OCI-LY1 (cell line): Measurements from ENCODE around the gene COPS2.

Experiments used
- EZH2 ChIP-seq: fragments of 200-600 bp; sonication (generic), shearing (Covaris generic); IDR thresholded peaks from 2 replicates; pipeline ENCODE4 v1.8.0; 2017; ENCODE audit warnings: borderline replicate concordance, mixed run types, mild to moderate bottlenecking, antibody characterized with exemption, low read length, moderate library complexity, mixed read lengths
- TF ChIP-seq, protein P1 (sequence below): fragments of 200-600 bp; sonication (generic), shearing (Covaris generic); IDR thresholded peaks from 2 replicates; pipeline ENCODE4 v1.5.1; 2017; ENCODE audit warnings: mild to moderate bottlenecking, antibody characterized with exemption, low read length, moderate library complexity, mixed read lengths

DNA sequence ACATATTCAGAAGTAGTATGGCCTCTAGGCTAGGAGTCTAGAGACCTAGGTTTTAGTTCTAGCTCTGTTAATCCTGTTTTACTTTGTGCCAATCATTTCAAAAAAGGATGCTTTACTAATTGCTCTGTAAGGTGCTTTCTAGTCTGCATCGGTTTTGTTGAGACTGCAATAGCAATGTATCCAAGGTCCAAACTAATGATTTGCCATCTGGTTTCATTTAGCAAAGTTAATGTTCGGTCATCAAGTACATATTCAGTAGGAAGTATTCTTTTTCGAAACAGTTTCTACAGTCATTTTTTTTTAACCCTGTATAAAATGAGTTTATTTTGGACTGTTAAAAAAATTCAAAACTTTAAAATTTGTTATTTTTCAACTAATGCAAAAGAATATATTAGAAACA lies 12.6 kb upstream of the COPS2 start:
- TF ChIP-seq, protein P1, sequence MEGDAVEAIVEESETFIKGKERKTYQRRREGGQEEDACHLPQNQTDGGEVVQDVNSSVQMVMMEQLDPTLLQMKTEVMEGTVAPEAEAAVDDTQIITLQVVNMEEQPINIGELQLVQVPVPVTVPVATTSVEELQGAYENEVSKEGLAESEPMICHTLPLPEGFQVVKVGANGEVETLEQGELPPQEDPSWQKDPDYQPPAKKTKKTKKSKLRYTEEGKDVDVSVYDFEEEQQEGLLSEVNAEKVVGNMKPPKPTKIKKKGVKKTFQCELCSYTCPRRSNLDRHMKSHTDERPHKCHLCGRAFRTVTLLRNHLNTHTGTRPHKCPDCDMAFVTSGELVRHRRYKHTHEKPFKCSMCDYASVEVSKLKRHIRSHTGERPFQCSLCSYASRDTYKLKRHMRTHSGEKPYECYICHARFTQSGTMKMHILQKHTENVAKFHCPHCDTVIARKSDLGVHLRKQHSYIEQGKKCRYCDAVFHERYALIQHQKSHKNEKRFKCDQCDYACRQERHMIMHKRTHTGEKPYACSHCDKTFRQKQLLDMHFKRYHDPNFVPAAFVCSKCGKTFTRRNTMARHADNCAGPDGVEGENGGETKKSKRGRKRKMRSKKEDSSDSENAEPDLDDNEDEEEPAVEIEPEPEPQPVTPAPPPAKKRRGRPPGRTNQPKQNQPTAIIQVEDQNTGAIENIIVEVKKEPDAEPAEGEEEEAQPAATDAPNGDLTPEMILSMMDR = no peak
- no peak for TF ChIP-seq EZH2
